ENCODE data around the gene TAAR9. TPM values are rescaled to one million over a fixed set of nuclear protein-coding genes. Genes with fewer than 3 reads are reported as not detected.

Gene TAAR9
- total RNA-seq, 1 donor from 2014 or later = not detected

- Mint-ChIP-seq H3K36me3 (ENCODE audit: unreplicated experiment) (peaks cover 16% of the 10 kb centered on the region), H3K4me3 (ENCODE audit: unreplicated experiment) (no peak overlapping the region), H3K9me3 (ENCODE audit: unreplicated experiment) (no peaks in the 10 kb centered on the region), H3K27me3 (ENCODE audit: unreplicated experiment) (no peaks in the 10 kb centered on the region), H3K27ac (ENCODE audit: unreplicated experiment) (no peak overlapping the region), H3K4me1 (ENCODE audit: low read depth, unreplicated experiment) (peaks cover 7% of the 10 kb centered on the region)
- TF ChIP-seq, protein P1, sequence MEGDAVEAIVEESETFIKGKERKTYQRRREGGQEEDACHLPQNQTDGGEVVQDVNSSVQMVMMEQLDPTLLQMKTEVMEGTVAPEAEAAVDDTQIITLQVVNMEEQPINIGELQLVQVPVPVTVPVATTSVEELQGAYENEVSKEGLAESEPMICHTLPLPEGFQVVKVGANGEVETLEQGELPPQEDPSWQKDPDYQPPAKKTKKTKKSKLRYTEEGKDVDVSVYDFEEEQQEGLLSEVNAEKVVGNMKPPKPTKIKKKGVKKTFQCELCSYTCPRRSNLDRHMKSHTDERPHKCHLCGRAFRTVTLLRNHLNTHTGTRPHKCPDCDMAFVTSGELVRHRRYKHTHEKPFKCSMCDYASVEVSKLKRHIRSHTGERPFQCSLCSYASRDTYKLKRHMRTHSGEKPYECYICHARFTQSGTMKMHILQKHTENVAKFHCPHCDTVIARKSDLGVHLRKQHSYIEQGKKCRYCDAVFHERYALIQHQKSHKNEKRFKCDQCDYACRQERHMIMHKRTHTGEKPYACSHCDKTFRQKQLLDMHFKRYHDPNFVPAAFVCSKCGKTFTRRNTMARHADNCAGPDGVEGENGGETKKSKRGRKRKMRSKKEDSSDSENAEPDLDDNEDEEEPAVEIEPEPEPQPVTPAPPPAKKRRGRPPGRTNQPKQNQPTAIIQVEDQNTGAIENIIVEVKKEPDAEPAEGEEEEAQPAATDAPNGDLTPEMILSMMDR (IDR thresholded peaks at IDR 0.05; ENCODE audit: partially characterized antibody, unreplicated experiment) = no peak
- DNase-seq = no peak
Measured at GRCh38 chr6:132491881-132492280, 46.2 kb upstream of the TAAR9 start.

- TF ChIP-seq, protein P1 (IDR thresholded peaks at IDR 0.05; ENCODE audit: partially characterized antibody, unreplicated experiment) = no peak
- no peak overlapping the region for H3K27ac Mint-ChIP-seq (ENCODE audit: unreplicated experiment)
- no peak for DNase-seq
- H3K9me3 Mint-ChIP-seq (ENCODE audit: unreplicated experiment) = no peaks in the 10 kb centered on the region
- H3K4me3 Mint-ChIP-seq (ENCODE audit: unreplicated experiment) = no peak overlapping the region
- H3K4me1 Mint-ChIP-seq (ENCODE audit: low read depth, unreplicated experiment) = no peaks in the 10 kb centered on the region
- H3K27me3 Mint-ChIP-seq (ENCODE audit: unreplicated experiment) = no peaks in the 10 kb centered on the region
- H3K36me3 Mint-ChIP-seq (ENCODE audit: unreplicated experiment) = peaks cover 16% of the 10 kb centered on the region
Measured at GRCh38 chr6:132494954-132495353, 43.1 kb upstream of the TAAR9 start.

DNA sequence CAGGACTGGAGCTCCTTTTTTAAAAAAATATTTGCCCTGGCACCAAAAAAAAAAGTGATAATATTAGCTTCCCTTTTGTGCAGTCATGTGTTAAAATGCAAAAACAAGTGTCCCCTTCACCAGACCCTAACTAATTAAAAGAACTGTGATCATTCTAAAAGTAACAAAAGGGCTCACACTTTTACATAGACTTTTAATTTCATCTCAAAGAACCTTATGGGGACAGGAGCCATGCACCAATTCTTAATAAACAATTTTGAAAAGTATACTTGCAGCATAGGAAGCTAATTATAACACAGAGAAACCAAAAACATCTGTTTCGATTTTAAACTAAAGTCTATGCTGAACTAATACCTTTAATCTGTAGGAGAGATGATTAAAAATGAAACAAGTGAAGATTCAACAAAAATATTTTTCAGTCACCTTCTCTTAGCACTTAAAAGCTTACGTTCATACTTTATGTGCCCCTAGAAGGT, 42.4 kb upstream of the TAAR9 start:
- TF ChIP-seq, protein P1 (IDR thresholded peaks at IDR 0.05; ENCODE audit: partially characterized antibody, unreplicated experiment) = no peak
- no peak overlapping the region for H3K27ac Mint-ChIP-seq (ENCODE audit: unreplicated experiment)
- no peaks in the 10 kb centered on the region for H3K27me3 Mint-ChIP-seq (ENCODE audit: unreplicated experiment)
- peaks cover 16% of the 10 kb centered on the region for H3K36me3 Mint-ChIP-seq (ENCODE audit: unreplicated experiment)
- no peaks in the 10 kb centered on the region for H3K4me1 Mint-ChIP-seq (ENCODE audit: low read depth, unreplicated experiment)
- no peak for DNase-seq
- H3K9me3 Mint-ChIP-seq (ENCODE audit: unreplicated experiment) = no peaks in the 10 kb centered on the region
- no peak overlapping the region for H3K4me3 Mint-ChIP-seq (ENCODE audit: unreplicated experiment)

DNA sequence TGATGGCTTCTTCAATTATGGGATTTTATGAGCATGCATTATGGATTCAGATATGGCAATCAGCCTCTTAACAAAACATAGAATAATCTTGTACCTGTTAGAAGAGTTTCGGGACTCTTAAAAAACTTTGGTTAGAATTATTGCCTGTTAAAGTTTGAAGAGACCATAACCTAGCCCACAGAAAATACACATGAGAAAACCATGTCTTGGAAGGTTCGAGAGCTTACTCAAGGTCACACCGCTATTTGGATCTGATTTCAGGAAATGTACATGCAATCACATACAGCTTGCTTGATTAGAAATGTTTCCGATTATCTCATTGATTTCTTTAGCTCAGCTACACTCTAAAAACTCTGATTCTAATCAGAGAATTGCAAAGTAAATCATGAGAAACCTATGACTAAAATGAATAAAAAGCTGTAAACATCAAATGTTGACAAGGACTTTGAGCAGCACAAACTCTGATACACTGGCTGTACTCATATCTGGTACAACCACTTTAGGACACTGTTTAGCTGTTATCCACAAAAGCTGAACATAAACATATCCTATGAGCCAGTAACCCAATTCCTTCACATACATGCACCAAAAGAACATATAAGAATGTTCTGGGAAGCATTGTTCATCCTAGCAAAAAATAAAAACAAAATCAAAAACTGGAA, 41.4 kb upstream of the TAAR9 start:
- Mint-ChIP-seq H3K27me3 (ENCODE audit: unreplicated experiment) (no peaks in the 10 kb centered on the region), H3K9me3 (ENCODE audit: unreplicated experiment) (no peaks in the 10 kb centered on the region), H3K4me3 (ENCODE audit: unreplicated experiment) (no peak overlapping the region), H3K27ac (ENCODE audit: unreplicated experiment) (no peak overlapping the region), H3K4me1 (ENCODE audit: low read depth, unreplicated experiment) (peaks cover 2% of the 10 kb centered on the region), H3K36me3 (ENCODE audit: unreplicated experiment) (peaks cover 16% of the 10 kb centered on the region)
- DNase-seq = no peak
- TF ChIP-seq, protein P1 (IDR thresholded peaks at IDR 0.05; ENCODE audit: partially characterized antibody, unreplicated experiment) = no peak

GRCh38 chr6:132498638-132499037, 39.4 kb upstream of the TAAR9 start:
- Mint-ChIP-seq H3K27me3 (ENCODE audit: unreplicated experiment) (no peaks in the 10 kb centered on the region), H3K27ac (ENCODE audit: unreplicated experiment) (no peak overlapping the region), H3K4me1 (ENCODE audit: low read depth, unreplicated experiment) (peaks cover 2% of the 10 kb centered on the region), H3K9me3 (ENCODE audit: unreplicated experiment) (no peaks in the 10 kb centered on the region), H3K4me3 (ENCODE audit: unreplicated experiment) (no peak overlapping the region), H3K36me3 (ENCODE audit: unreplicated experiment) (peaks cover 13% of the 10 kb centered on the region)
- DNase-seq = no peak
- TF ChIP-seq, protein P1 (IDR thresholded peaks at IDR 0.05; ENCODE audit: partially characterized antibody, unreplicated experiment) = no peak
